MM.1S (cell line): ENCODE measurements around the gene HLA-DQA1.

Experiments
- CTCF ChIP-seq: fragments of 300-600 bp; sonication (generic); IDR thresholded peaks from 2 replicates; pipeline ENCODE4 v1.5.1; 2016; ENCODE audit warnings: antibody characterized with exemption, low read length, mixed read lengths
- EZH2 ChIP-seq: fragments of 300-600 bp; sonication (generic); optimal IDR thresholded peaks from 2 replicates; pipeline ENCODE3; 2017; ENCODE audit warnings: low read depth, mild to moderate bottlenecking, antibody characterized with exemption, low read length, mixed read lengths

DNA sequence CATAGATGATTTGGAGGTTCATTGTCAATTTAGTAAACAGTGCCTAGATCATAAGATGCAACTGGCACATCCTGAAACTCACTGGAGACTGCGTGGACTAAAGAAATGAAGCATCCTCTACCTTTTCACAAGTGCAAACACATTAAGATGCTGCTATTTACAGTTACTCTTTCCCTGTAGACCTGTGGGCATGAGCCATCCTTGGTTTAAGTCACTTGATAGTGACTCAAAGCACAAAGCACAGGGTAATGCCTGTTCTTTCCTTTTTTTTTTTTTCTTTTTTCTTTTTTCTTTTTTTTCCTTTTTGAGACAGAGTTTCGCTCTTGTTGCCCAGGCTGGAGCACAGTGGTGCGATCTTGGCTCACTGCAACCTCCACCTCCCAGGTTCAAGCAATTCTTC, 10.0 kb upstream of the HLA-DQA1 start:
- TF ChIP-seq CTCF = no peak
- no peak for TF ChIP-seq EZH2
